GM12872 (cell line): ENCODE data around the gene ZNF652.

Experiments used
- TF ChIP-seq, protein P1 (sequence below): IDR thresholded peaks from 3 replicates; pipeline ENCODE4 v1.5.1; 2011; ENCODE audit warnings: low read depth, mild to moderate bottlenecking, low read length, moderate library complexity; ENCODE audit not compliant: insufficient read depth

The ZNF652 gene

DNA sequence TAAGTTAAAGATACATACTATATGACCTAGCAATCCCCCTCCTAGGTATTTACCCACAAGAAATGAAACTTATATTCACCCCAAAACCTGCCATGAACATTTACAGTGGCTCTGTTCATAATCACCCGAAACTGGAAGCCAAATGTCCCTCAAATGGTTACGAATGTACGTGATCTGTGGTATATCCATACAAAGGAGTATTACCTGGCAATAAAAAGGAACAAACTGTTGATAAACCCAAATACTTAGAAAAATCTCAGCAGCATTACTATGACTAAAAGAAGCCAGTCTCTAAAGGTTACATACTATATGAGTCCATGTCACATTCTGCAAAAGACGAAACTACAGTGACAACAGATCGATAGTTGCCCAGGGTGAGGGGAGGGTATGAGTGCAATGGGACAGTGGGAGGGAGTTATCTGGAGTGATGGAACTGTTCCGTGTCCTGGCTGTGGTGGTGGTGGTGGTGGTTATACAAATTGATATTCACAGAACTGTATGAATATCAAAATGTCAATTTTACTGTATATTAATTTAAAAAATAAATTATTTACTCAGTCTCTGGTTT is 9.4 kb downstream of the ZNF652 start:
- TF ChIP-seq, protein P1, sequence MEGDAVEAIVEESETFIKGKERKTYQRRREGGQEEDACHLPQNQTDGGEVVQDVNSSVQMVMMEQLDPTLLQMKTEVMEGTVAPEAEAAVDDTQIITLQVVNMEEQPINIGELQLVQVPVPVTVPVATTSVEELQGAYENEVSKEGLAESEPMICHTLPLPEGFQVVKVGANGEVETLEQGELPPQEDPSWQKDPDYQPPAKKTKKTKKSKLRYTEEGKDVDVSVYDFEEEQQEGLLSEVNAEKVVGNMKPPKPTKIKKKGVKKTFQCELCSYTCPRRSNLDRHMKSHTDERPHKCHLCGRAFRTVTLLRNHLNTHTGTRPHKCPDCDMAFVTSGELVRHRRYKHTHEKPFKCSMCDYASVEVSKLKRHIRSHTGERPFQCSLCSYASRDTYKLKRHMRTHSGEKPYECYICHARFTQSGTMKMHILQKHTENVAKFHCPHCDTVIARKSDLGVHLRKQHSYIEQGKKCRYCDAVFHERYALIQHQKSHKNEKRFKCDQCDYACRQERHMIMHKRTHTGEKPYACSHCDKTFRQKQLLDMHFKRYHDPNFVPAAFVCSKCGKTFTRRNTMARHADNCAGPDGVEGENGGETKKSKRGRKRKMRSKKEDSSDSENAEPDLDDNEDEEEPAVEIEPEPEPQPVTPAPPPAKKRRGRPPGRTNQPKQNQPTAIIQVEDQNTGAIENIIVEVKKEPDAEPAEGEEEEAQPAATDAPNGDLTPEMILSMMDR, result no peak

DNA sequence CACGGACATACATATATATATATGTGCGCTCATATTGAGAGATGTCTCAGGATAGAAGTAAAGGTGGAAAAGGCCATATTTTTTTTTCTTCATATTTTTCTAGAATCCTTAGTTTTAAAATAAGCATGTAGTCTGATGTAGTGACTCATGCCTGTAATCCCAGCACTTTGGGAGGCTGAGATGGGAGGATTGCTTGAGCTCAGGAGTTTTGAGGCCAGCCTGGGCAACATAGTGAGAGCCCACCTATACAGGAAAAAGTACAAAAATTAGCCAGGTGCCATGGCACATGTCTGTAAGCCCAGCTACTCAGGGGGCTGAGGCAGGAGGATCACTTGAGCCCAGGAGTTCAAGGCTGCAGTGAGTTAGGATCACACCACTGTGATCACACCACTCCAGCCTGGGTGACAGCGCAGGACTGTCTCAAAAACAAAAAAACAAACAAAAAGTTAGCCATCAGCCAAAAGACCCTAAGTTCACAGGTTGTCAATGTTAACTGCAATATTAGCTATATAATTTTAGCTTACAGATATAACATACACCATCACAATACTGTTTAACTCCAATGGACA is 10.4 kb downstream of the ZNF652 start:
- TF ChIP-seq, protein P1, result no peak

DNA sequence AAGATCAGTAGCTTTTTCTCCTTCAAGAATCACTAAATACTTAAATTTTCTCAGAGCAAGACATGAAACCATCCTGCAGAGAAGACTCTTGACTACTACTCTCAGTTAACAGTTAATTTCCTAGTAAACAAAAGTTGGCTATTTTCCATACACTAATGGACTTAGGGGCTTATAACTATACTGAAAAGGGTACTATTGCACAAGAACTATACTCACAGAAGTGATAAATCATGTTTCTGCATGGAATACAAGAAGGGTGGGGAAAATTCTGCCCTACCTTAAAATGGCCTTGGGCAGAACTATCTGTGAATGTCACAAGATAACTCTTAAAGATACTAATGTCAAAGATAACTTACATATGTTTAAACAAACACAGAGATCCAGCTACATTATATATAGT is 12.5 kb downstream of the ZNF652 start:
- TF ChIP-seq, protein P1, result no peak

DNA sequence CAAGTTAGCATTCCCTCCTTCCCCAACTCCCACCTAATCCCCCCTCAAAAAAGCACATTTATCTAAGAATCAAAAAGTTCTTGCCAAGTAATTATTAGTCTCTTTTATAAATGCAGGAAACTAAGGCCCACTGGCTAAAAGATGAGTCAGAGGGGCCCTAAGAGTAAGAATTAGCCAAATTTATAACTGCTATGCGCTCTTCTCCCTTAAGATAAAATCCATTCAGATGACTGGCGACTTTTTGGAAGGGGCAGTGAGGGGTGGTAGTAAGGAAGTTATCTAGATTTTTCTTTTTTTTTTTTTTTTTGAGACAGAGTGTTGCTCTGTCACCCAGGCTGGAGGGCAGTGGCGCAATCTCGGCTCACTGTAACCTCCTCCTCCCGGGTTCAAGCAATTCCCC is 17.1 kb downstream of the ZNF652 start:
- TF ChIP-seq, protein P1, result no peak

DNA sequence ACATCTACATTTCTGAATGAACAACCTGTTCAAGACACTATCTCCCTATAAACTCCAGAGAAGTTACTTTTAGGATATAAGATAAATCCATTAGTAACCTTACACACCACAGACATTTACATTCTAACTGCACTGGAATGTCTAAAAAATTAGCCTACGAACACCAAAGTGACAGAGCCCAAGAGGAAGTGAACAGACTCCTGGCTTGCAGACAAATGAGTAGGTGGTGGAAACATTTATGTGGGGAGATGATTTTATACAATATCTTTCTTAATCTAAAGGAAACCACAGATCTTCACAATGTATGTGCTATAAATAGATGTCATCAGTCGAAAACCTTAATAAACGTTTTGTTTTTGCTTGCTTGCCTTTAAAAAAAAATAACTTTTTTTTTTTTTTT is 18.8 kb downstream of the ZNF652 start:
- TF ChIP-seq, protein P1, result no peak

DNA sequence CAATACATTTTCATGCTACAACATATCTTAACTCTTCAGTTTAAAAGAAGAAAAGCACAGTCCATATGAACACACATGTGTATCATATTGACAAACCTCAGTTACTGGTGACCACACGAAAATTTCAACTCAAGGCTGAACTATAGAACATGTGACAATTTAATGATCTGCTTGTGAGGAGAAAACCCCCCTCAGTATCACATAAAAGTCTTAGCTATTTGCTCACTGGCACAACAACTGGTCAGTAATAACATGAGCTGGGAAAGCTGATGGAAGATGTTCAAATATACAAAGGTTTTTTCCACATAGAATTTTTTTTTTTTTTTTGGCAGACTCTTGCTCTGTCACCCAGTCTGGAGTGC is 19.5 kb downstream of the ZNF652 start:
- TF ChIP-seq, protein P1, result no peak

DNA sequence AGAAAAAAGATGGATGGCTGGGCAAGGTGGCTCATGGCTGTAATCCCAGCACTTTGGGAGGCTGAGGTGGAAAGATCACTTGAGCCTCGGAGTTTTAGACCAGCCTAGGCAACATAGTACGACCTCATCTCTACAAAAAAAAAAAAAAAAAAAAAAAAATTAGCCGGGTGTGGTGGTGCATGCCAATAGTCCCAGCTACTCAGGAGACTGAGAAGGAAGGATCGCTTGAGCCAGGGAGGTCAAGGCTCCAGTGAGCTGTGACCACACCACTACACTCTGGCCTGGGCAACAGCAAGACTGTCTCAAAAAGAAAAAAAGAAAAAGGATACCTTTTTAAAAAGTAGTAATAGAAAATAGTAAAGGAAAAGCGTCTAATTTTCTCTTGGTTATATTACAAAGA is 20.7 kb downstream of the ZNF652 start:
- TF ChIP-seq, protein P1, result no peak
